Mesenchymal stem cell (in vitro differentiated cells and primary cell): ENCODE measurements around the gene SCAPER.
A peak's percentile ranks its signal among the peaks of the same experiment; 100 is the strongest.

Experiments used
- DNase-seq: peaks from one replicate; pipeline ENCODE4 v3.0.0-alpha.2; 2013
- H2AFZ ChIP-seq: one replicate; pipeline ENCODE4 v1.6.1; 2013; ENCODE audit warnings: low read depth, mild to moderate bottlenecking, control low read depth, inconsistent platforms, low read length, moderate library complexity
- H2AK5ac ChIP-seq: 2 replicates; pipeline ENCODE4 v1.6.1; 2013; ENCODE audit warnings: low read length, moderate library complexity, mild to moderate bottlenecking, inconsistent platforms; ENCODE audit not compliant: severe bottlenecking
- H2BK120ac ChIP-seq: one replicate; pipeline ENCODE4 v1.6.1; 2013; ENCODE audit warnings: low read depth, mild to moderate bottlenecking, inconsistent platforms, low read length, moderate library complexity
- H2BK12ac ChIP-seq, 2 experiments: one replicate each; pipeline ENCODE4 v1.6.1; 2013; ENCODE audit warnings: inconsistent platforms in 2 of 2, low read length in 2 of 2, mild to moderate bottlenecking in 2 of 2, moderate library complexity in 2 of 2, control low read depth in 1 of 2
- H2BK15ac ChIP-seq: one replicate; pipeline ENCODE4 v1.6.1; 2013; ENCODE audit warnings: mild to moderate bottlenecking, low read depth, inconsistent platforms; ENCODE audit not compliant: poor library complexity, severe bottlenecking
- H2BK5ac ChIP-seq: 2 replicates; pipeline ENCODE4 v1.6.1; 2013; ENCODE audit warnings: low read depth, mild to moderate bottlenecking, low read length, control low read depth, inconsistent platforms; ENCODE audit not compliant: poor library complexity, severe bottlenecking
- H3K14ac ChIP-seq, 2 experiments: one replicate each; pipeline ENCODE4 v1.6.1; 2013; ENCODE audit warnings: inconsistent platforms in 2 of 2, low read length in 2 of 2, control low read depth in 1 of 2, mild to moderate bottlenecking in 1 of 2, moderate library complexity in 1 of 2
- H3K18ac ChIP-seq, 2 experiments: one replicate each; pipeline ENCODE4 v1.6.1; 2013; ENCODE audit warnings: inconsistent platforms in 2 of 2, low read length in 2 of 2, control low read depth in 1 of 2, low read depth in 1 of 2, mild to moderate bottlenecking in 1 of 2
- H3K23ac ChIP-seq, 2 experiments: one replicate each; pipeline ENCODE4 v1.6.1; 2013; ENCODE audit warnings: inconsistent platforms in 2 of 2, low read length in 2 of 2, mild to moderate bottlenecking in 2 of 2, moderate library complexity in 2 of 2, control low read depth in 1 of 2
- H3K27ac ChIP-seq: 2 replicates; pipeline ENCODE4 v1.5.1; 2013; ENCODE audit warnings: mild to moderate bottlenecking, moderate library complexity, low read length, control low read depth, inconsistent platforms; ENCODE audit not compliant: poor library complexity, severe bottlenecking
- H3K27me3 ChIP-seq, 2 experiments: 2 replicates each; pipeline versions ENCODE4 v1.6.1 to v1.7.0; 2013; ENCODE audit warnings: low read length in 2 of 2, mild to moderate bottlenecking in 2 of 2, moderate library complexity in 2 of 2, control low read depth in 1 of 2, inconsistent platforms in 1 of 2; ENCODE audit not compliant: control insufficient read depth in 1 of 2, insufficient read depth in 1 of 2
- H3K36me3 ChIP-seq, 2 experiments: 2 replicates each; pipeline versions ENCODE4 v1.6.1 to v1.7.0; 2013; ENCODE audit warnings: low read length in 2 of 2, control low read depth in 1 of 2, inconsistent platforms in 1 of 2, low read depth in 1 of 2, mild to moderate bottlenecking in 1 of 2; ENCODE audit not compliant: insufficient read depth in 2 of 2, control insufficient read depth in 1 of 2
- H3K4ac ChIP-seq, 2 experiments: one replicate each; pipeline ENCODE4 v1.6.1; 2013; ENCODE audit warnings: inconsistent platforms in 2 of 2, low read length in 2 of 2, mild to moderate bottlenecking in 2 of 2, moderate library complexity in 2 of 2, control low read depth in 1 of 2, low read depth in 1 of 2
- H3K4me1 ChIP-seq: 2 replicates; pipeline ENCODE4 v1.6.1; 2013; ENCODE audit warnings: low read depth, low read length, control low read depth; ENCODE audit not compliant: control insufficient read depth, insufficient read depth
- H3K4me2 ChIP-seq: 2 replicates; pipeline ENCODE4 v1.6.1; 2013; ENCODE audit warnings: low read length, mild to moderate bottlenecking, inconsistent platforms; ENCODE audit not compliant: poor library complexity, severe bottlenecking
- H3K4me3 ChIP-seq, 2 experiments: 2 replicates each; pipeline versions ENCODE4 v1.5.1 to v1.7.0; 2013; ENCODE audit warnings: low read length in 2 of 2, mild to moderate bottlenecking in 2 of 2, control low read depth in 1 of 2, low read depth in 1 of 2; ENCODE audit not compliant: insufficient read depth in 1 of 2
- H3K79me1 ChIP-seq: replicated peaks from 2 replicates; pipeline ENCODE4 v1.6.1; 2013; ENCODE audit warnings: mild to moderate bottlenecking, control low read depth, low read length, inconsistent platforms; ENCODE audit not compliant: poor library complexity, severe bottlenecking
- H3K9ac ChIP-seq: 2 replicates; pipeline ENCODE4 v1.7.0; 2013; ENCODE audit warnings: mild to moderate bottlenecking, low read length, moderate library complexity
- H3K9me3 ChIP-seq: 2 replicates; pipeline ENCODE4 v1.7.0; 2013; ENCODE audit warnings: mild to moderate bottlenecking, low read length; ENCODE audit not compliant: control insufficient read depth
- H4K8ac ChIP-seq: one replicate; pipeline ENCODE4 v1.6.1; 2013; ENCODE audit warnings: inconsistent platforms, mild to moderate bottlenecking, low read length, moderate library complexity
- H4K91ac ChIP-seq: one replicate; pipeline ENCODE4 v1.6.1; 2013; ENCODE audit warnings: mild to moderate bottlenecking, low read length, inconsistent platforms
- WGBS: methylation state at CpG from one replicate; pipeline ENCODE4 v1.1.7; 2013; ENCODE audit warnings: mixed read lengths; 5-methylcytosine and 5-hydroxymethylcytosine counted together

Gene SCAPER

DNA sequence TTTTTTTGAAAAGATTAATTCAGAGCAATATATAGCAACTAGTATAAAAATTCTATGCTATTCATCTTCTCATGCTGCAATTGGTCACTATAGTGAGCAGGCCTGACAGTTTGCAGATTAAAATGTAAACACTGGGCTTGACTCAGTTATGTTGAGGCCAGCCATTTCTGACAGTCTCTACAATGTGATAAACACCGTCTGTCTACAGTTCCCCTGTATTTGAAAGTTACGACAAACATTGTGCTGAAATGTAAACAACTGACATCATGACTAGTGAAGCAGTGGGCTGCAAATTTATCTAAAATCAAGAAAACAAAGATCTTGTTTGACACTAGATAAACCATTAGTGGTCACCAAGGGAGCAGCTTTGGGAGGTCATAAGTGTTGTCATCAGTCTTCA is 371.1 kb downstream of the SCAPER start:
- Histone ChIP-seq H3K18ac (no peak overlapping the region), H2BK15ac (no peak overlapping the region), H3K4me1 (peaks cover 2% of the 10 kb centered on the region), H3K9ac (no peak overlapping the region), H3K23ac (no peak overlapping the region), H3K36me3 (no peaks in the 10 kb centered on the region), H3K4me3 (no peak overlapping the region), H3K27me3 (no peaks in the 10 kb centered on the region), H4K8ac (no peak overlapping the region), H3K4me2 (no peak overlapping the region), H3K4ac (no peak overlapping the region), H2BK12ac (no peak overlapping the region), H2BK120ac (no peak overlapping the region), H4K91ac (no peak overlapping the region), H3K9me3 (no peaks in the 10 kb centered on the region), H2BK5ac (no peak overlapping the region), H3K14ac (no peak overlapping the region), H3K79me1 (no peaks in the 10 kb centered on the region), H2AK5ac (no peak overlapping the region), H2AFZ (no peak overlapping the region), H3K27ac (no peak overlapping the region)
- peak; percentile 79 for DNase-seq
- WGBS = no CpG with 5 or more reads among the region's 2 CpGs

DNA sequence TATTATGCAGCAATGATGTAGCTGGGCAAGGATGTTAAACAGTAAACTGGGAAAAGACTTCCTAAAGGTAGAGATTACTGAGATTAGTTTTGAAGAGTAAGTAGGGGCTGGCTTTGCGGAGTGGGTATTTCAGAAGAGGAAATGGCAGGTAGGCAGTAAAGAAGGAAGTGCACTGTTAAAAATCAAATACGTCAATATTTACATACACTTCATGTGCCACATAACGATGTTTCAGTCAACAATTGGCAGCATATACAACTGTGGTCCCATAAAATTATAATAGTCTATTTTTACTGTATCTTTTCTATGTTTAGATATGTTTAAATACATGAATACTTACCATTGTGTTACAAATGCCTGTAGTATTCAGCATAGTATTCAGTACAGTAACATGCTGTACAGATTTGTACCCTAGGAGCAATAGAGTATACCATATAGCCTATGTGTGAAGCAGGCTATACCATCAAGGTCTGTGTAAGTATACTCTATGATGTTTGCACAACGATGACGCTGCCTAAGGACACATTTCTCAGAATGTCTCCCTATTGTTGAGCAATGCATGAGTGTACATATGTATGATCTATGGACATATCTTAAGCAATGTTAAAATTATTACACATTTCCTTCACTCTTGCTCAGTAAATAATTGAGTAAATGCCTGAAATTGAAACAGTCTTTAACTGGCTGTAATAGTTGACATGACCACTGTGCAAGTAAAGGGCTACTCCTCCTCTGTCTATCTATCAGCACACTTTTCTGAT is 371.9 kb downstream of the SCAPER start:
- Histone ChIP-seq H3K23ac (no peak overlapping the region), H3K9me3 (no peaks in the 10 kb centered on the region), H3K14ac (no peak overlapping the region), H2AK5ac (no peak overlapping the region), H3K18ac (no peak overlapping the region), H2BK15ac (no peak overlapping the region), H4K8ac (no peak overlapping the region), H3K4me3 (no peak overlapping the region), H3K4me1 (peaks cover 3% of the 10 kb centered on the region), H3K36me3 (no peaks in the 10 kb centered on the region), H3K9ac (no peak overlapping the region), H2BK12ac (no peak overlapping the region), H2AFZ (no peak overlapping the region), H3K79me1 (no peaks in the 10 kb centered on the region), H3K4ac (no peak overlapping the region), H2BK120ac (no peak overlapping the region), H3K4me2 (no peak overlapping the region), H4K91ac (no peak overlapping the region), H2BK5ac (no peak overlapping the region), H3K27me3 (no peaks in the 10 kb centered on the region), H3K27ac (no peak overlapping the region)
- DNase-seq = peak; percentile 55
- WGBS = 90% methylated on average over 2 of the region's 5 CpGs

DNA sequence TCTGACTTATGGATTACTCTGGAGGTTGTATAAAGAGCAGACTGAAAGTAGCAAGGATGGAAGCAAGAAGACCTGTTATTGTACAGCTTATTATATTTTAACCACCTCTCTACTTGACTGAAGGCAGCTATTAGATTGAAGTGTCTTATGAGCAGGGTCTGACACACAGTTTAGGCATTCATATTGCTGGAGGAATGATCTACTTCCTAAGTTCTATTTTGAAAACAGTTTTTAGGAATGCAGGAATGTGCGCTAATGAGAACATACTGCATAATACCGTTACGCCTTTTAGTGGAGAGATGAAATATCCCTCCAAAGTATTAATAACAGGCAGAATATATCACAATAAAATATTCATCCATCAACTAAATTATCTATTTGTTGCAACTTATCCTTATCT is 375.2 kb downstream of the SCAPER start:
- H4K8ac ChIP-seq = no peak overlapping the region
- no peaks in the 10 kb centered on the region for H3K27me3 ChIP-seq
- no peaks in the 10 kb centered on the region for H3K36me3 ChIP-seq
- no peak overlapping the region for H3K9ac ChIP-seq
- H3K4me3 ChIP-seq = no peak overlapping the region
- no peak overlapping the region for H2BK15ac ChIP-seq
- no peaks in the 10 kb centered on the region for H3K79me1 ChIP-seq
- H3K18ac ChIP-seq = no peak overlapping the region
- no peak overlapping the region for H2BK5ac ChIP-seq
- peaks cover 3% of the 10 kb centered on the region for H3K4me1 ChIP-seq
- no peak overlapping the region for H2AK5ac ChIP-seq
- H3K4ac ChIP-seq = no peak overlapping the region
- H2BK12ac ChIP-seq = no peak overlapping the region
- H3K14ac ChIP-seq = no peak overlapping the region
- H2AFZ ChIP-seq = no peak overlapping the region
- H3K4me2 ChIP-seq = no peak overlapping the region
- no peak overlapping the region for H4K91ac ChIP-seq
- no peak for DNase-seq
- H2BK120ac ChIP-seq = no peak overlapping the region
- peak overlapping the region; percentile 53 for H3K27ac ChIP-seq
- 92% methylated on average over 3 of the region's 3 CpGs for WGBS
- H3K9me3 ChIP-seq = no peaks in the 10 kb centered on the region
- H3K23ac ChIP-seq = no peak overlapping the region

DNA sequence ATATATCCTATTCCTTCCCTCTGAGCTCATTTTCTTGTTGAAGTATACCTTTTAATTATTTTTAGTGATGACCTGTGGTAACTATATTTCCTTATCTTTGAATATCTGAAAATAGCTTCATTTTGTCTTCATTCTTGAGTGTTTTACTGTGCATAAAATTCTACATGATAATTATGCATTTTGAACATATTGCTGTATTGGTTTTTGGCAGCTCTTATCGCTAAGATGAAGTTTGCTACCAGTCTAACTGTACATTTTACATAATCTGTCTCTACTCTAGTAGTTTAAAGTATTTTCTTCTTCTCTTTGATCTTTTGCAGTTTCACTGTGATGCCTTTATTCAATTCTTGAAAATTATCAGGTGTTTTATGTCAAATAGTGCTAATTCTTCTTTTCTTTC is 379.0 kb downstream of the SCAPER start:
- no peaks in the 10 kb centered on the region for H3K27me3 ChIP-seq
- H2AFZ ChIP-seq = no peak overlapping the region
- no peak overlapping the region for H3K18ac ChIP-seq
- WGBS = no CpG with 5 or more reads among the region's 1 CpG
- H4K91ac ChIP-seq = no peak overlapping the region
- H3K27ac ChIP-seq = no peak overlapping the region
- H3K4me2 ChIP-seq = no peak overlapping the region
- H3K4ac ChIP-seq = no peak overlapping the region
- no peak overlapping the region for H2BK12ac ChIP-seq
- no peak overlapping the region for H2BK5ac ChIP-seq
- no peaks in the 10 kb centered on the region for H3K79me1 ChIP-seq
- no peak overlapping the region for H2AK5ac ChIP-seq
- H3K23ac ChIP-seq = no peak overlapping the region
- H4K8ac ChIP-seq = no peak overlapping the region
- H3K9ac ChIP-seq = no peak overlapping the region
- DNase-seq = no peak
- peaks cover 3% of the 10 kb centered on the region for H3K4me1 ChIP-seq
- H2BK120ac ChIP-seq = no peak overlapping the region
- H3K14ac ChIP-seq = no peak overlapping the region
- no peaks in the 10 kb centered on the region for H3K9me3 ChIP-seq
- H3K36me3 ChIP-seq = no peaks in the 10 kb centered on the region
- no peak overlapping the region for H2BK15ac ChIP-seq
- no peak overlapping the region for H3K4me3 ChIP-seq
